ENCODE measurements around the gene MAS1L. TPM values are rescaled to one million over a fixed set of nuclear protein-coding genes. Genes with fewer than 3 reads are reported as not detected.

The MAS1L gene
- total RNA-seq, 1 experiment from 2014 or later = not detected

DNA sequence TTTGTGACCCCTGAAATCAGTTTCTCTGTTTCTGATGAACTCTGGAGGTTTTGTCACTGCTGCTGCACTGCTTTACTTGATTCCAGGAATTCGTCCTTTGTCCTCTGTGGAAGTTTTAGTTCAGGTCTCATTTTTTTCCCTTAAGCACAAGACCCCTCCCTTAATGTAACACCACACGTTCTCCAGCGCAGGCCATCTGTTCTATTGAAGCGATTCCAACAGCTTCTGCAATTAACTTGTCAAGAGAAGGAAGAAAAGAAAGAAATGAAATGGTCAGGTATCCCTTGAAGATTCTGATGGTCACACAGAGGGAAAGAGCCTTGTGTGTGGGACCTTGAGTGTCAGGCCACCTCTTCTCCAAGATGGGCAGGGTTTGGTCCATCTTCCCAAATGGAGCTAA, 7.8 kb upstream of the MAS1L start:
- TF ChIP-seq, protein P1, sequence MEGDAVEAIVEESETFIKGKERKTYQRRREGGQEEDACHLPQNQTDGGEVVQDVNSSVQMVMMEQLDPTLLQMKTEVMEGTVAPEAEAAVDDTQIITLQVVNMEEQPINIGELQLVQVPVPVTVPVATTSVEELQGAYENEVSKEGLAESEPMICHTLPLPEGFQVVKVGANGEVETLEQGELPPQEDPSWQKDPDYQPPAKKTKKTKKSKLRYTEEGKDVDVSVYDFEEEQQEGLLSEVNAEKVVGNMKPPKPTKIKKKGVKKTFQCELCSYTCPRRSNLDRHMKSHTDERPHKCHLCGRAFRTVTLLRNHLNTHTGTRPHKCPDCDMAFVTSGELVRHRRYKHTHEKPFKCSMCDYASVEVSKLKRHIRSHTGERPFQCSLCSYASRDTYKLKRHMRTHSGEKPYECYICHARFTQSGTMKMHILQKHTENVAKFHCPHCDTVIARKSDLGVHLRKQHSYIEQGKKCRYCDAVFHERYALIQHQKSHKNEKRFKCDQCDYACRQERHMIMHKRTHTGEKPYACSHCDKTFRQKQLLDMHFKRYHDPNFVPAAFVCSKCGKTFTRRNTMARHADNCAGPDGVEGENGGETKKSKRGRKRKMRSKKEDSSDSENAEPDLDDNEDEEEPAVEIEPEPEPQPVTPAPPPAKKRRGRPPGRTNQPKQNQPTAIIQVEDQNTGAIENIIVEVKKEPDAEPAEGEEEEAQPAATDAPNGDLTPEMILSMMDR (conservative IDR thresholded peaks at IDR 0.05) = no peak
- H3K4ac ChIP-seq (ENCODE audit: low read depth, low read length) = no peak overlapping the region
- DNase-seq = no peak
- no peak overlapping the region for H4K8ac ChIP-seq (replicated peaks; ENCODE audit: insufficient read length, low read depth, low read length)
- H3K4me2 ChIP-seq (ENCODE audit: insufficient read depth, insufficient read length, low read length) = no peak overlapping the region
- H2AFZ ChIP-seq (ENCODE audit: low read length) = no peak overlapping the region
- no peaks in the 10 kb centered on the region for H3K36me3 Mint-ChIP-seq (ENCODE audit: insufficient read depth in 1 of 3, low read depth in 3 of 3)
- no peaks in the 10 kb centered on the region for H3K4me1 ChIP-seq (ENCODE audit: insufficient read depth, low read length)
- H3K79me2 ChIP-seq (ENCODE audit: insufficient read depth, low read length) = no peaks in the 10 kb centered on the region
- H2BK15ac ChIP-seq (ENCODE audit: low read depth, low read length) = no peak overlapping the region
- no peaks in the 10 kb centered on the region for H3K9me3 Mint-ChIP-seq
- H3K23ac ChIP-seq (ENCODE audit: insufficient read length, low read depth, low read length) = no peak overlapping the region
- H3K27me3 ChIP-seq (ENCODE audit: insufficient read depth, low read length) = no peaks in the 10 kb centered on the region
- H3K9me3 ChIP-seq (ENCODE audit: control insufficient read depth, low read depth, low read length) = no peaks in the 10 kb centered on the region
- H2BK120ac ChIP-seq (ENCODE audit: low read depth, low read length, poor library complexity, severe bottlenecking) = no peak overlapping the region
- H3K4me1 Mint-ChIP-seq = peaks cover 0 to 8% of the 10 kb centered on the region in 2 experiments; a peak in 3 of 4 replicates
- no peak overlapping the region for H3T11ph ChIP-seq (ENCODE audit: low read length)
- no peaks in the 10 kb centered on the region for H3K79me1 ChIP-seq (ENCODE audit: insufficient read depth, low read depth, low read length, poor library complexity, severe bottlenecking)
- no peaks in the 10 kb centered on the region for H4K20me1 ChIP-seq (ENCODE audit: control insufficient read depth, insufficient read depth, insufficient read length)
- H3K18ac ChIP-seq (ENCODE audit: insufficient read length, low read depth, low read length) = no peak overlapping the region
- H3K9ac ChIP-seq (ENCODE audit: extremely low read depth, insufficient read length, low read length) = no peak overlapping the region
- no peak overlapping the region for H3K27ac ChIP-seq (ENCODE audit: insufficient read length, low read depth, low read length)
- H3K14ac ChIP-seq (ENCODE audit: insufficient read depth, low read length) = no peak overlapping the region
- H2BK20ac ChIP-seq (ENCODE audit: low read depth, low read length, poor library complexity, severe bottlenecking) = no peak overlapping the region
- no peak overlapping the region for H2BK5ac ChIP-seq (ENCODE audit: insufficient read length, low read length)
- no CpG with 5 or more reads among the region's 4 CpGs for WGBS (ENCODE audit: extremely low coverage, insufficient read length, low lambda C conversion rate)
- H2AK5ac ChIP-seq (ENCODE audit: insufficient read length, low read length) = no peak overlapping the region
- no peak overlapping the region for H4K91ac ChIP-seq (ENCODE audit: insufficient read length, low read depth, low read length)
- H2BK12ac ChIP-seq (ENCODE audit: insufficient read length, low read depth, low read length) = no peak overlapping the region
- H3K56ac ChIP-seq (ENCODE audit: insufficient read length, low read depth, low read length) = no peak overlapping the region
- no peaks in the 10 kb centered on the region for H3K23me2 ChIP-seq (ENCODE audit: insufficient read length, low read depth, low read length, poor library complexity, severe bottlenecking)
- H3K4me3 Mint-ChIP-seq = no peak overlapping the region
- H3K27me3 Mint-ChIP-seq (ENCODE audit: low read depth) = peaks cover 3% of the 10 kb centered on the region; the same call in 1 of the 2 replicates
- no peak overlapping the region for H4K5ac ChIP-seq (ENCODE audit: insufficient read length, low read depth, low read length)
- H3K27ac Mint-ChIP-seq = no peak overlapping the region
